HepG2 (cell line): ENCODE measurements around the gene CNNM2. TPM values are rescaled to one million over a fixed set of nuclear protein-coding genes. Genes with fewer than 3 reads are reported as not detected.

Experiments
- ARID5B ChIP-seq: IDR thresholded peaks from 2 replicates; pipeline ENCODE4 v1.4.0; 2020; ENCODE audit warnings: mild to moderate bottlenecking, missing genetic modification reagents
- CSRNP1 ChIP-seq: sonication (generic); formaldehyde crosslinking; IDR thresholded peaks from 2 replicates; pipeline ENCODE4 v1.8.1; 2023; ENCODE audit warnings: mild to moderate bottlenecking, missing genetic modification reagents
- FOXC1 ChIP-seq: sonication (generic); formaldehyde crosslinking; IDR thresholded peaks from 2 replicates; pipeline ENCODE4 v1.8.0; 2022; ENCODE audit warnings: mild to moderate bottlenecking, missing genetic modification reagents, borderline replicate concordance
- FOXK1 ChIP-seq: sonication (generic); formaldehyde crosslinking; IDR thresholded peaks from 2 replicates; pipeline ENCODE4 v1.4.0; 2020; ENCODE audit warnings: low read depth, missing genetic modification reagents, borderline replicate concordance
- GMEB1 ChIP-seq: sonication (generic); formaldehyde crosslinking; IDR thresholded peaks from 2 replicates; pipeline ENCODE4 v1.5.1; 2020; ENCODE audit warnings: missing genetic modification reagents, mild to moderate bottlenecking, borderline replicate concordance
- HMG20A ChIP-seq: IDR thresholded peaks from 2 replicates; pipeline ENCODE4 v1.6.1; 2016; ENCODE audit warnings: borderline replicate concordance
- HNRNPK ChIP-seq: fragments of 200-400 bp; formaldehyde crosslinking; IDR thresholded peaks from 2 replicates; pipeline ENCODE4 v1.6.1; 2018; ENCODE audit warnings: low read length, low read depth, moderate library complexity, mild to moderate bottlenecking; ENCODE audit not compliant: poor library complexity, severe bottlenecking
- MTF2 ChIP-seq: sonication (generic); formaldehyde crosslinking; IDR thresholded peaks from 2 replicates; pipeline ENCODE4 v1.5.0; 2020; ENCODE audit warnings: missing genetic modification reagents, borderline replicate concordance
- PATZ1 ChIP-seq: sonication (generic); formaldehyde crosslinking; IDR thresholded peaks from 2 replicates; pipeline ENCODE4 v1.4.0; 2020; ENCODE audit warnings: missing genetic modification reagents
- POLR2AphosphoS2 ChIP-seq: IDR thresholded peaks from 2 replicates; pipeline ENCODE4 v1.6.1; 2011; ENCODE audit warnings: low read depth, low read length, improper control_type of control experiment
- RFX1 ChIP-seq: fragments of 450-650 bp; IDR thresholded peaks from 2 replicates; pipeline ENCODE4 v1.6.1; 2017
- ZNF207 ChIP-seq: fragments of 450-650 bp; IDR thresholded peaks from 2 replicates; pipeline ENCODE4 v1.6.1; 2016; ENCODE audit warnings: antibody characterized with exemption, borderline replicate concordance
- ZNF260 ChIP-seq: sonication (generic); formaldehyde crosslinking; IDR thresholded peaks from 2 replicates; pipeline ENCODE4 v1.4.0; 2020; ENCODE audit warnings: missing genetic modification reagents, low read depth, mild to moderate bottlenecking, borderline replicate concordance
- ZNF296 ChIP-seq: sonication (generic); formaldehyde crosslinking; conservative IDR thresholded peaks from 2 replicates; pipeline ENCODE4 v1.5.0; 2020; ENCODE audit warnings: mild to moderate bottlenecking, missing genetic modification reagents
- ZNF337 ChIP-seq: sonication (generic); formaldehyde crosslinking; IDR thresholded peaks from 2 replicates; pipeline ENCODE4 v1.5.1; 2020; ENCODE audit warnings: missing genetic modification reagents, low read depth, mild to moderate bottlenecking, borderline replicate concordance
- ZNF430 ChIP-seq: sonication (generic); formaldehyde crosslinking; IDR thresholded peaks from 2 replicates; pipeline ENCODE4 v1.9.0; 2021; ENCODE audit warnings: mild to moderate bottlenecking, missing genetic modification reagents
- ZNF556 ChIP-seq: sonication (generic); formaldehyde crosslinking; IDR thresholded peaks from 2 replicates; pipeline ENCODE4 v1.4.0; 2020; ENCODE audit warnings: mild to moderate bottlenecking, missing genetic modification reagents, borderline replicate concordance
- ZNF720 ChIP-seq: sonication (generic); formaldehyde crosslinking; IDR thresholded peaks from 2 replicates; pipeline ENCODE4 v1.4.0; 2020; ENCODE audit warnings: missing genetic modification reagents
- ZNF724P ChIP-seq: sonication (generic); formaldehyde crosslinking; IDR thresholded peaks from 2 replicates; pipeline ENCODE4 v1.8.0; 2022; ENCODE audit warnings: missing genetic modification reagents, borderline replicate concordance
- ZSCAN21 ChIP-seq: sonication (generic); formaldehyde crosslinking; IDR thresholded peaks from 2 replicates; pipeline ENCODE4 v1.8.0; 2022; ENCODE audit warnings: mild to moderate bottlenecking, missing genetic modification reagents, moderate library complexity, borderline replicate concordance
- polyA plus RNA-seq, 8 experiments: library from polyadenylated mRNA; depleted of rRNA in 3 of 8; stranded (reverse) in 7 of 8; unstranded in 1 of 8; fragments of >200 nt; fragmentation: Illumina TruSeq in 4 of 8; extraction: Trizol in 4 of 8; gene quantifications; 2 replicates each; pipeline versions ENCODE4 v1.2.1 to v1.2.3, GENCODE V29; 2011 to 2016; ENCODE audit warnings: low read depth in 4 of 8, missing spikeins in 1 of 8, mixed read lengths in 1 of 8; ENCODE audit not compliant: insufficient read depth in 1 of 8
- total RNA-seq, 5 experiments: library from RNA; depleted of rRNA; stranded (reverse); fragments of >200 nt; fragmentation: Illumina TruSeq; extraction: Trizol; gene quantifications; 2 replicates each; pipeline ENCODE4 v1.2.3, GENCODE V29; 2016; ENCODE audit warnings: low read depth in 1 of 5

CNNM2 gene
- total and polyA plus RNA-seq, 2 of the 13 experiments (the other 11 are each of a cell fraction or from before 2014, with no cell fraction given), result 7.1 to 9.0 TPM

- no peak for TF ChIP-seq ZNF207
- no peak for TF ChIP-seq POLR2AphosphoS2
- no peak for TF ChIP-seq ZSCAN21 (CRISPR knock-in tag)
- peak; percentile 92 for TF ChIP-seq ARID5B
- peak; percentile 20; the same call in 1 of the 2 replicates for TF ChIP-seq GMEB1
- no peak for TF ChIP-seq FOXC1 (CRISPR knock-in tag)
- TF ChIP-seq FOXK1 (CRISPR knock-in tag), result peak; percentile 17; the same call in 1 of the 2 replicates
- no peak for TF ChIP-seq ZNF430 (CRISPR knock-in tag)
- TF ChIP-seq HMG20A (CRISPR knock-in tag), result peak; percentile 68; the same call in 1 of the 2 replicates
- TF ChIP-seq ZNF337, result no peak
- no peak for TF ChIP-seq ZNF724P (CRISPR knock-in tag)
- no peak for TF ChIP-seq RFX1
- TF ChIP-seq MTF2 (CRISPR knock-in tag), result no peak
- no peak; the same call in 1 of the 2 replicates for TF ChIP-seq PATZ1 (CRISPR knock-in tag)
- no peak for TF ChIP-seq ZNF260
- TF ChIP-seq CSRNP1, result no peak
- TF ChIP-seq ZNF720 (CRISPR knock-in tag), result no peak
- no peak for TF ChIP-seq HNRNPK
- no peak for TF ChIP-seq ZNF296 (CRISPR knock-in tag)
- TF ChIP-seq ZNF556 (CRISPR knock-in tag), result no peak
Measured at GRCh38 chr10:103120977-103121735, 203.1 kb downstream of the CNNM2 start (continued).
